Keratinocyte (primary cell): ENCODE data around the gene ROS1. TPM values are rescaled to one million over a fixed set of nuclear protein-coding genes. Genes with fewer than 3 reads are reported as not detected.

ENCODE experiments used
- DNase-seq: peaks from one replicate; pipeline ENCODE4 v3.0.0-alpha.2; 2011; ENCODE audit warnings: low read depth, missing footprints, low spot score
- FAIRE-seq: peaks from 2 replicates; lab custom pipeline; 2011; peaks lifted over from hg19 to GRCh38; lab: Jason Lieb, UNC
- H2AFZ ChIP-seq: 2 replicates; pipeline ENCODE4 v1.6.0; 2012; ENCODE audit warnings: low read length, control low read depth, inconsistent platforms; ENCODE audit not compliant: control insufficient read depth
- H3K27ac ChIP-seq: 2 replicates; pipeline ENCODE4 v1.5.1; 2011; ENCODE audit warnings: low read length; ENCODE audit not compliant: control insufficient read depth, insufficient read depth
- H3K27me3 ChIP-seq: 3 replicates; pipeline ENCODE4 v1.6.0; 2011; ENCODE audit warnings: low read length; ENCODE audit not compliant: control insufficient read depth, insufficient read depth; ENCODE audit errors: extremely low read depth
- H3K36me3 ChIP-seq, 2 experiments: 2 replicates in 1 of 2; 3 replicates in 1 of 2; pipeline ENCODE4 v1.5.1; 2011; ENCODE audit warnings: low read length in 2 of 2, mild to moderate bottlenecking in 1 of 2; ENCODE audit not compliant: control insufficient read depth in 2 of 2, insufficient read depth in 2 of 2; ENCODE audit errors: extremely low read depth in 1 of 2
- H3K4me1 ChIP-seq: 3 replicates; pipeline ENCODE4 v1.5.1; 2011; ENCODE audit warnings: low read length; ENCODE audit not compliant: control insufficient read depth, insufficient read depth; ENCODE audit errors: extremely low read depth
- H3K4me2 ChIP-seq: 3 replicates; pipeline ENCODE4 v1.6.0; 2011; ENCODE audit warnings: low read depth, low read length; ENCODE audit not compliant: control insufficient read depth, insufficient read depth; ENCODE audit errors: extremely low read depth
- H3K4me3 ChIP-seq, 3 experiments: fragments of 200-600 bp in 1 of 3; sonication (generic) in 1 of 3; 2 replicates in 2 of 3; 3 replicates in 1 of 3; pipeline ENCODE4 v1.5.1; 2011 to 2016; ENCODE audit warnings: low read length in 3 of 3, mild to moderate bottlenecking in 3 of 3, control low read depth in 2 of 3, inconsistent platforms in 1 of 3, low read depth in 1 of 3, mixed read lengths in 1 of 3, mixed run types in 1 of 3, moderate library complexity in 1 of 3; ENCODE audit not compliant: control insufficient read depth in 2 of 3, insufficient read depth in 2 of 3; ENCODE audit errors: extremely low read depth in 1 of 3
- H3K79me2 ChIP-seq: 2 replicates; pipeline ENCODE4 v1.6.0; 2012; ENCODE audit warnings: low read length; ENCODE audit not compliant: control insufficient read depth, insufficient read depth
- H3K9ac ChIP-seq: 3 replicates; pipeline ENCODE4 v1.6.0; 2011; ENCODE audit warnings: low read length; ENCODE audit not compliant: control insufficient read depth, insufficient read depth; ENCODE audit errors: extremely low read depth
- H3K9me1 ChIP-seq: 3 replicates; pipeline ENCODE4 v1.6.0; 2011; ENCODE audit warnings: low read length; ENCODE audit not compliant: control insufficient read depth, insufficient read depth; ENCODE audit errors: extremely low read depth
- H3K9me3 ChIP-seq: 2 replicates; pipeline ENCODE4 v1.5.1; 2012; ENCODE audit warnings: low read depth, low read length; ENCODE audit not compliant: control insufficient read depth
- H4K20me1 ChIP-seq: 3 replicates; pipeline ENCODE4 v1.6.0; 2011; ENCODE audit warnings: low read length; ENCODE audit not compliant: control insufficient read depth, insufficient read depth; ENCODE audit errors: extremely low read depth
- CTCF ChIP-seq, 3 experiments: IDR thresholded peaks in 1 of 3; conservative IDR thresholded peaks in 1 of 3; optimal IDR thresholded peaks in 1 of 3; 2 replicates in 2 of 3; 3 replicates in 1 of 3; pipeline versions ENCODE3 to v1.5.1; 2011; ENCODE audit warnings: low read length in 3 of 3, mild to moderate bottlenecking in 3 of 3, moderate library complexity in 2 of 3, control low read depth in 1 of 3, inconsistent platforms in 1 of 3; ENCODE audit not compliant: insufficient read depth in 2 of 3; ENCODE audit errors: extremely low read depth in 1 of 3
- EZH2 ChIP-seq: IDR thresholded peaks from one replicate; pipeline ENCODE4 v1.6.1; 2012; ENCODE audit warnings: inconsistent platforms, mild to moderate bottlenecking, low read length, moderate library complexity
- dilution Hi-C: fragments of 300-500 bp; cut with MboI; formaldehyde crosslinking; loops from one replicate; pipeline ENCODE4 v1.7.0; 2020; ENCODE audit warnings: low sequenced_read_pairs; ENCODE audit not compliant: extremely low pct_ligation_motif_present
- polyA plus RNA-seq, 5 experiments: library from polyadenylated mRNA; depleted of rRNA in 3 of 5; stranded (reverse) in 3 of 5; stranded (forward) in 1 of 5; unstranded in 1 of 5; fragments of >200 nt; gene quantifications; 1 replicate in 1 of 5; 2 replicates in 3 of 5; 3 replicates in 1 of 5; pipeline versions ENCODE4 v1.2.1 to v1.2.3, GENCODE V29; 2011 to 2012; ENCODE audit warnings: missing spikeins in 2 of 5, low read depth in 1 of 5, low replicate concordance in 1 of 5

ROS1 gene
- polyA plus RNA-seq, 1 donor (not counting 4 experiments of a cell fraction or from before 2014, with no cell fraction given): 0.16 TPM

DNA sequence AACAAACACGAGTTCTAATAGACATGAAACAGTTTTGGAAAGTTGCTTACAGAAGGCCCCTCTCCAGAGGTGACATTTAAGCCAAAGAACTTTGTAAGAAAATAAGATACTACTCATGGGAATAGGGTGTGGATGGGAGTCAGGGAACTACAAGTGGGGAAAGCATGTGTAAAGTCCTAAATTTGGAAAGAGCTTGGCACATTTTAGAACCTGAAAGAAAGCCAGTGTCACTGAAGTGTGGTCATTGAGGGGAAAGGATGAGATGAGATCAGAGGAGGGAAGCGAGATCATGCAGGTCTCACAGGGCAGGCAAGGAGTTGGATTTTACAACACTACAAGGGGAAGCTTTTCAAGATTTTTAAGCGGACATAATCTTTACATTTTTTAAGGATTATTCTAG lies 122.4 kb downstream of the ROS1 start:
- H3K9ac ChIP-seq: no peak overlapping the region
- TF ChIP-seq EZH2 (no peak), CTCF (optimal IDR thresholded peaks at IDR 0.05 in 1 of 3, IDR thresholded peaks at IDR 0.05 in 1 of 3, conservative IDR thresholded peaks at IDR 0.05 in 1 of 3; ENCODE audit: extremely low read depth in 1 of 3, insufficient read depth in 2 of 3, low read length in 3 of 3) (no peak)
- no peaks in the 10 kb centered on the region for H3K9me3 ChIP-seq
- FAIRE-seq (no peak), DNase-seq (no peak)
- no peaks in the 10 kb centered on the region for H3K4me1 ChIP-seq
- no peaks in the 10 kb centered on the region for H4K20me1 ChIP-seq
- no peaks in the 10 kb centered on the region for H3K27me3 ChIP-seq
- no peak overlapping the region for H3K4me3 ChIP-seq
- H3K27ac ChIP-seq: no peak overlapping the region
- H2AFZ ChIP-seq: no peak overlapping the region
- no peak overlapping the region for H3K4me2 ChIP-seq
- no peaks in the 10 kb centered on the region for H3K36me3 ChIP-seq
- dilution Hi-C loops: no loop called here
- no peaks in the 10 kb centered on the region for H3K79me2 ChIP-seq
- no peaks in the 10 kb centered on the region for H3K9me1 ChIP-seq

DNA sequence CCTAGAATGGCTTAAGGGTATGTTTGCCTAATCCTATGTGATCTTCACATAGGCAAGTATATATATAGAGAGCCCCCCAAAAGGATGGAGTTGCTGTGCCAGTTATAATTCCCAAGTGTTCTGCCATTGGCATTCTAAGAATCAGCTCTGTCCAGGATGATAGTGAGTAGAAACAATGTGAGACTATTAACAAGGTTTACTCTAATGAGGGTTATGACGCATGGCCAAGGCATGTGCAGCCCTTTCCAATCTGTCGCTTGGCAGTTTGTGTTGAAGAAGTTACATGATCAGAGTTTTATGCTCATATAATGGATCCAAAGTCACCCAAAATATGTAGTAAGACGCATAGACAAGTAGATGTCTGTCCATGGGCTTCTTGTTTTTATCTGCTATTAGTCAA lies 126.8 kb downstream of the ROS1 start:
- DNase-seq (no peak), FAIRE-seq (no peak)

More for the DNA sequence above, 126.8 kb downstream of the ROS1 start:
- Histone ChIP-seq H3K79me2 (no peaks in the 10 kb centered on the region), H3K9me3 (no peaks in the 10 kb centered on the region), H3K27me3 (no peaks in the 10 kb centered on the region), H4K20me1 (no peaks in the 10 kb centered on the region), H3K9ac (no peak overlapping the region), H3K9me1 (no peaks in the 10 kb centered on the region), H2AFZ (no peak overlapping the region), H3K4me3 (no peak overlapping the region), H3K27ac (no peak overlapping the region), H3K4me1 (no peaks in the 10 kb centered on the region), H3K4me2 (no peak overlapping the region), H3K36me3 (no peaks in the 10 kb centered on the region)
- no peak for TF ChIP-seq CTCF (optimal IDR thresholded peaks at IDR 0.05 in 1 of 3, IDR thresholded peaks at IDR 0.05 in 1 of 3, conservative IDR thresholded peaks at IDR 0.05 in 1 of 3; ENCODE audit: extremely low read depth in 1 of 3, insufficient read depth in 2 of 3, low read length in 3 of 3)
- TF ChIP-seq EZH2: no peak
- dilution Hi-C loops: no loop called here
